Central memory CD8-positive, alpha-beta T cell (primary cell): ENCODE results near the gene TMIGD1.
A peak's percentile ranks its signal among the peaks of the same experiment; 100 is the strongest.

Experiments used
- ATAC-seq: fragments of 150-1000 bp; cut with Tn5 transposase; replicated peaks from 2 replicates; pipeline ENCODE4 v1.10.0; 2022; ENCODE audit warnings: mild to moderate bottlenecking, moderate FRiP score, moderate number of reproducible peaks; ENCODE audit not compliant: poor library complexity, severe bottlenecking; ENCODE audit errors: extremely low read depth
- DNase-seq, 2 donors: peaks; one replicate each; pipeline ENCODE4 v3.0.0; 2021; ENCODE audit warnings: low spot score in 2 of 2
- H3K27ac Mint-ChIP-seq: one replicate; pipeline ENCODE4 v1.8.0; 2022; ENCODE audit warnings: low read depth, mild to moderate bottlenecking, moderate library complexity, mixed read lengths
- H3K27me3 Mint-ChIP-seq: one replicate; pipeline ENCODE4 v1.8.0; 2022; ENCODE audit warnings: mixed read lengths
- H3K36me3 Mint-ChIP-seq: one replicate; pipeline ENCODE4 v1.8.0; 2022; ENCODE audit warnings: mild to moderate bottlenecking, moderate library complexity, mixed read lengths; ENCODE audit not compliant: insufficient read depth
- H3K4me1 Mint-ChIP-seq: one replicate; pipeline ENCODE4 v1.8.0; 2022; ENCODE audit warnings: mixed read lengths
- H3K4me3 Mint-ChIP-seq: one replicate; pipeline ENCODE4 v1.8.0; 2022; ENCODE audit warnings: mild to moderate bottlenecking, moderate library complexity, mixed read lengths
- H3K9me3 Mint-ChIP-seq: one replicate; pipeline ENCODE4 v1.8.0; 2022; ENCODE audit warnings: mixed read lengths

TMIGD1 gene

GRCh38 chr17:30372755-30373154 is 38.9 kb upstream of the TMIGD1 start:
- H3K36me3 Mint-ChIP-seq = no peaks in the 10 kb centered on the region
- H3K27me3 Mint-ChIP-seq = no peaks in the 10 kb centered on the region
- no peaks in the 10 kb centered on the region for H3K9me3 Mint-ChIP-seq
- no peak overlapping the region for H3K4me3 Mint-ChIP-seq
- no peak for ATAC-seq
- no peak for DNase-seq
- H3K27ac Mint-ChIP-seq = no peak overlapping the region
- H3K4me1 Mint-ChIP-seq = peaks cover 33% of the 10 kb centered on the region

GRCh38 chr17:30369995-30370394 is 36.1 kb upstream of the TMIGD1 start:
- H3K4me3 Mint-ChIP-seq = no peak overlapping the region
- DNase-seq (no peak), ATAC-seq (no peak)
- H3K4me1 Mint-ChIP-seq = peaks cover 30% of the 10 kb centered on the region
- peaks cover 4% of the 10 kb centered on the region for H3K9me3 Mint-ChIP-seq
- H3K36me3 Mint-ChIP-seq = no peaks in the 10 kb centered on the region
- H3K27me3 Mint-ChIP-seq = no peaks in the 10 kb centered on the region
- H3K27ac Mint-ChIP-seq = no peak overlapping the region

GRCh38 chr17:30368912-30369720 is 35.3 kb upstream of the TMIGD1 start:
- Mint-ChIP-seq H3K4me3 (no peak overlapping the region), H3K27ac (no peak overlapping the region), H3K9me3 (peaks cover 4% of the 10 kb centered on the region), H3K27me3 (no peaks in the 10 kb centered on the region), H3K36me3 (no peaks in the 10 kb centered on the region), H3K4me1 (peaks cover 32% of the 10 kb centered on the region)
- no peak for DNase-seq
- ATAC-seq = no peak

DNA sequence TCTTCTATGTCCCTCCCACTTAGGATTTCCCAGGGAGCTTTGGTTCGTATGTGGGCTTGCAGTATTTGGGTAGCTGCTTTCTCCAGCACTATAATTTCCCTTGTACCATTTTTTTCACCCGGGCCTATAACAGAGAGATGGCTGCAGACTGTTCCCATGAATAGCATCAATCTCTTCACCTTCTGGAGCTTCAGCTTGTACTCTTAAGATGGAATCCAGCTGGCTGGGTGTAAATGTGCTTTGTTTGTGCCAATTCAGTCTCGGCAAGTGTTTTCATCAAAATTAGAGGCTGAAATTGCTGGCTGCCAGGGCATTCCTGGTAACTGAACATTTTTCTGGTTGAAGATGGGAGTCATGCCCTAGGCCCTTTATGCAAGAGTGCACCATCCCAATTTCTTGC is 32.7 kb upstream of the TMIGD1 start:
- ATAC-seq (no peak), DNase-seq (no peak)
- Mint-ChIP-seq H3K36me3 (peaks cover 7% of the 10 kb centered on the region), H3K9me3 (peaks cover 4% of the 10 kb centered on the region), H3K27me3 (no peaks in the 10 kb centered on the region), H3K4me3 (no peak overlapping the region), H3K27ac (no peak overlapping the region), H3K4me1 (peaks cover 37% of the 10 kb centered on the region)

DNA sequence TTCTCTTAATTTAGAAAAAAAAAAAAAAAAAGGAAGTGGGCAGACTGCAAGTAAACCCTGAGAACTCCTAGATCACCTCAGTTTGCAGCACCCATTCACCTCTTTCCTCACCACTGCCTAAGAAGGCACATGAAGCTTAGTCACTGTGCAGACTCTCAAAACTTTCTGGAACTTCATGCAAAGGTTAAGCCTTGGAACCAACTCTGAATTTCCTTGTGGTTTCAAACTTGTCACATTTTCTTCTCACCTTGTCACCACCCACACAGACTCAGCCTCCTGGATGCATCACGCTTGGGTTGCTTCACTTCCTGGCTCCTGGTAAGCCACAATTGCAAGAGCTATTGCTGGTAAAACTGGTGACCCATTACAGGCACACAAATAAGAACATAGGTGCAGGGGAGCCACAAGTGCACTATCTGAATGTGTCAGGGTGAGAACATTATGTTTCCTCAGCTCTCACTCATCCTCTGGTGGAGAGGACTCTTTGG is 29.9 kb upstream of the TMIGD1 start:
- peaks cover 31% of the 10 kb centered on the region for H3K4me1 Mint-ChIP-seq
- peaks cover 7% of the 10 kb centered on the region for H3K36me3 Mint-ChIP-seq
- peak overlapping the region; percentile 11 for H3K27ac Mint-ChIP-seq
- DNase-seq = peak; percentile 44 to 86
- peaks cover 9% of the 10 kb centered on the region for H3K9me3 Mint-ChIP-seq
- H3K27me3 Mint-ChIP-seq = no peaks in the 10 kb centered on the region
- peak overlapping the region; percentile 53 for H3K4me3 Mint-ChIP-seq
- peak; percentile 92 for ATAC-seq

DNA sequence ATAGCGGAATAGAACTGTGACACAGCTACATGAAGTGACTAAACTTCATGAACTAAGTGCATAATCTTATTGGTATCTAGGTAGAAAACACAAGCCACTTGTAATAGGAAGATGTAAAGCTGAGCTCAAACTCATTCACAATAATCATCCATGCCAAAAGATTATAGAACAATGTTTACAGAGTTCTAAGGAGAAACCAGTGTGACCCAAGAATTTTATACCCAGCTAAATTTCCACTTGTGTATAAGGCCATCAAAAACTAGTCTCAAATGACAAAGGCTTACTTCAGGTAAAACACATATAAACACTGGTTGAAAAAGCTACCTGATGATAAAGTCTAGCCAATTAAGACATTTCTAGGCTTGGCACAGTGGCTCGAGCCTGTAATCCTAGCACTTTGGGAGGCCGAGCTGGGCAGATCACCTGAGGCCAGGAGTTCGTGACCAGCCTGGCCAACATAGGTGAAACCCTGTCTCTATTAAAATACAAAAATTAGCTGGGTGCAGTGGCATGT is 28.0 kb upstream of the TMIGD1 start:
- H3K4me3 Mint-ChIP-seq = no peak overlapping the region
- H3K27me3 Mint-ChIP-seq = no peaks in the 10 kb centered on the region
- no peak overlapping the region for H3K27ac Mint-ChIP-seq

DNA sequence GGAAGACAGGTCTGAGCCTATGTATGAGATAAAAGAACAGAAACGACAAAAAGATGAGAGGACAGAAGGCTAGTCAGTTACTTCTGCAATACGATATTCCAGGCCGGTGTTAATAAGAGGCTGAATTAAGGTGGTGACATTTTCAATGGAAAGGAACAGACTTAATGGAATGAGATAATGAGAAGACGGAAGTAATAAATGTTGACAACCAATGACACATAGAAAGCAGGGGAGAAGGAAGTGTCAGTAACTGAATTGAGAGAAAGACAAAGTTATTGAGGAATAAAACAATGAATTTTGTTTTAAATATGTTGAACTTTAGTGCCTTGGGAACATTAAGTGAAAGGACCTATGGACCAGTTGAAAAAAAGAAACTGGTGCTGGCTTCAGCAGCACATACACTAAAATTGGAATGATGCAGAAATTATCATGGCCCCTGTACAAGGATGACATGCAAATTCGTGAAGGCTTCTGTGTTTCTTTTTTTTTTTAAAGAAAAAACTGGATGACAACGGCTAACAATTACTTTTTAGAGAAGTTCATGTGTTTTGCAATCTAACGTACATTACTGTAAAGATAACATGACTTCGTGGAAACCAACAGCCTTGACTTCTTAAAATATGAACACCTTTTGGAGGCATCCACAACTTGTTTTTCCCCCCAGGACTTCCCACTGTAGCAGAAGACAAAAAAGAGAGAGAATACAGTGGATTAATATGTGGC is 26.4 kb upstream of the TMIGD1 start:
- no peak overlapping the region for H3K27ac Mint-ChIP-seq
- ATAC-seq (no peak), DNase-seq (no peak)
- H3K27me3 Mint-ChIP-seq = no peaks in the 10 kb centered on the region
- peaks cover 22% of the 10 kb centered on the region for H3K4me1 Mint-ChIP-seq
- H3K4me3 Mint-ChIP-seq = no peak overlapping the region
- H3K9me3 Mint-ChIP-seq = peaks cover 6% of the 10 kb centered on the region
- peaks cover 7% of the 10 kb centered on the region for H3K36me3 Mint-ChIP-seq

More for the DNA sequence above, 28.0 kb upstream of the TMIGD1 start:
- DNase-seq = no peak
- Mint-ChIP-seq H3K36me3 (peaks cover 7% of the 10 kb centered on the region), H3K4me1 (peaks cover 31% of the 10 kb centered on the region), H3K9me3 (peaks cover 9% of the 10 kb centered on the region)
- ATAC-seq = no peak

DNA sequence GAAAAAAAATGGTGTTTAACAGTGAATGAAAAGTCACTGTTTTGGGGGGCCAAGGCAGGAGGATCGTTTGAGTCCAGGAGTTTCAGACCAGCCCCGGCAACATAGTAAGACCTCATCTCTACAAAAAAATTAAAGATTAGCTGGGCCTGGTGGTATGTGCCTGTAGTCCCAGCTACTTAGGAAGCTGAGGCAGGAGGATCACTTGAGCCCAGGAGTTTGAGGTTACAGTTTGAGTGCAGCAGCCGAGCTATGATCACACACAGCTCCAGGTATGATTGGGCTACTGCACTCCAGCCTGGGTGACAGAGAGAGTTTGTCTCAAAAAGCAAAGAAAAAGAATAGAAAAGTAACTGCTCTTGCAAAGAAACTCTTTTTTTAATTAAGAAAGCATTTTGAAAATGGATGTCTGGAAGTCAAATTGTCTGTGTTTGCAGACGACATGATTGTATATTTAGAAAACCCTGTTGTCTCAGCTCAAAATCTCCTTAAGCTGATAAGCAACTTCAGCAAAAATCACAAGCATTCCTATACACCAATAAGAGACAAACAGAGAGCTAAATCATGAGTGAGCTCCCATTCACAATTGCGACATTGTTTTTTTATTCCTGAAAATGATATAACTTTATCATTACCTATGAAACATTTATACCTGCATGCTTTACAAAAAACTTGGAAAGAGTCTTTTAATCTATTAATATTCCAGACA is 24.4 kb upstream of the TMIGD1 start:
- H3K36me3 Mint-ChIP-seq = peaks cover under 1% of the 10 kb centered on the region
- H3K4me1 Mint-ChIP-seq = peaks cover 9% of the 10 kb centered on the region
- no peak overlapping the region for H3K27ac Mint-ChIP-seq
- no peak for ATAC-seq
- no peaks in the 10 kb centered on the region for H3K27me3 Mint-ChIP-seq
- no peak for DNase-seq
- H3K9me3 Mint-ChIP-seq = peaks cover 4% of the 10 kb centered on the region
- H3K4me3 Mint-ChIP-seq = no peak overlapping the region

DNA sequence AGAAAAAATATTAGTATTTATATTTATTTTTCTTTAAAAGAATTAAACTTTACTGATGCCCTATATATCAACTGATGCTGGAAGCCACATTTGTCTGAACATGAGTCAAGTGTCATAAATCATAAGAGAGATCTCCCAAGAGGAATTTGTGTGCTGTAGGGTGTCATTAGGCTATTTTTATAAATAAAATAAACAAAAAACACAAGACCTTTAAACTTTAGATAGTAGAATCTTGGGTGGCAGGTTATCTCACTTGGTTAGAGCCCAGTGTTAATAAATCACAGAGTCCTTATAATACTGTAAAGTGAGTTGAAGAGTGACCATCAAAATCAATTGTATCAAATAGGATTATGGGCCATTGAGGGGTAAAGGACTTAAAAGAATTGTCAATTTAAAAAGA is 23.6 kb upstream of the TMIGD1 start:
- Mint-ChIP-seq H3K27me3 (no peaks in the 10 kb centered on the region), H3K4me1 (peaks cover 2% of the 10 kb centered on the region), H3K27ac (no peak overlapping the region), H3K36me3 (no peaks in the 10 kb centered on the region), H3K4me3 (no peak overlapping the region), H3K9me3 (peaks cover 4% of the 10 kb centered on the region)
- ATAC-seq = no peak
- no peak for DNase-seq

- H3K27ac Mint-ChIP-seq = no peak overlapping the region
- H3K27me3 Mint-ChIP-seq = no peaks in the 10 kb centered on the region
- no peaks in the 10 kb centered on the region for H3K4me1 Mint-ChIP-seq
- H3K36me3 Mint-ChIP-seq = no peaks in the 10 kb centered on the region
- no peak for DNase-seq
- ATAC-seq = no peak
- no peaks in the 10 kb centered on the region for H3K9me3 Mint-ChIP-seq
- H3K4me3 Mint-ChIP-seq = no peak overlapping the region
Measured at GRCh38 chr17:30354701-30355100, 20.8 kb upstream of the TMIGD1 start.

- Mint-ChIP-seq H3K27me3 (no peaks in the 10 kb centered on the region), H3K9me3 (no peaks in the 10 kb centered on the region), H3K4me3 (no peak overlapping the region), H3K27ac (no peak overlapping the region), H3K36me3 (no peaks in the 10 kb centered on the region), H3K4me1 (no peaks in the 10 kb centered on the region)
- DNase-seq (no peak), ATAC-seq (no peak)
Measured at GRCh38 chr17:30352240-30352814, 18.5 kb upstream of the TMIGD1 start.

DNA sequence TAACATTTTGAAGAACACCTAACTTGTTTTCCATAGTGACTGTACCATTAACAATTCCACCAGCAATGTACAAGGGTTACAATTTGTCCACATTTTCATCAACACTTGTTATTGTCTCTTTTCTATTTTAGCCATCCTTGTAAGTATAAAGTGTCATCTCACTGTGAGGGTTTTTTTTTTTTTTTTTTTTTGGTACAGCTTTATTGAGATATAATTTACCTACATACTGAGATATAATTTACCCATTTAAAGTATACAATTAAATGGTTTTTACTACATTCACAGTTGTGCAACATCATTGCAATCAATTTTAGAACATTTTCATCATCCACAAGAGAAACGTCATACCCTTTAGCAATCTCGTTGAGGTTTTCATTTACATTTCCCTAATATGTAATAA is 17.9 kb upstream of the TMIGD1 start:
- Mint-ChIP-seq H3K4me1 (no peaks in the 10 kb centered on the region), H3K27ac (no peak overlapping the region), H3K27me3 (no peaks in the 10 kb centered on the region), H3K4me3 (no peak overlapping the region), H3K36me3 (no peaks in the 10 kb centered on the region), H3K9me3 (no peaks in the 10 kb centered on the region)
- no peak for DNase-seq
- no peak for ATAC-seq
